Activated CD8-positive, alpha-beta memory T cell treated with anti-CD3 and anti-CD28 coated beads for 36 hours (primary cell): ENCODE measurements around the gene ASIP. TPM values are rescaled to one million over a fixed set of nuclear protein-coding genes. Genes with fewer than 3 reads are reported as not detected.
"Not testable (repeated sequence)": the region's sequence is repeated elsewhere in the genome, so short reads cannot be mapped to it uniquely, and the experiment has no call there.

Source experiments
- CTCF ChIA-PET: fragments of 350-600 bp; sonication (Branson Sonifier 250); formaldehyde crosslinking; loops from one replicate; lab custom pipeline; 2021; ENCODE audit warnings: antibody characterized with exemption; lab: Charles Lee
- POLR2A ChIA-PET: fragments of 350-600 bp; sonication (Branson Sonifier 250); formaldehyde crosslinking; loops from one replicate; lab custom pipeline; 2021; ENCODE audit warnings: antibody characterized with exemption; lab: Charles Lee
- total RNA-seq, 2 experiments: library from RNA; stranded (reverse); gene quantifications; one replicate each; pipeline ENCODE4 v1.2.3, GENCODE V29; 2021

ASIP gene
- total RNA-seq, 2 experiments from 2014 or later, result not detected

DNA sequence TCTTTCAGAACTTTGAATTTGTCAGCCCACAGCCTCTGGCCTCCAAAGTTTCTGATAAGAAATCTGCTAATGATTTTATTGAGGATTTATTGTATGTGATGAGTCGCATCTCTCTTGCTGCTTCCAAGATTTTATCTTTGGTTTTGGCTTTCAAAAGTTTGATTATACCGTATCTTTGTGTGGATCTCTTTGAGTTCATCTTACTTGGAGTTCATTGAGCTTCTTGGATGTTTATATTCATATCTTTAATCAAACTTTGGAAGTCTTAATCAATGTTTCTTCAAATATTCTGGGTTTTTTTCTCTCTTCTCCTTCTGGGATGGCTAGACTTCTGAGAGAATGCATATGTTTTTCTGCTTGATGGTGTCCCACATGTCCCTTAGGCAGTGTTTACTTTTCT lies 3.3 kb upstream of the ASIP start:
- CTCF ChIA-PET, result no interaction called here

DNA sequence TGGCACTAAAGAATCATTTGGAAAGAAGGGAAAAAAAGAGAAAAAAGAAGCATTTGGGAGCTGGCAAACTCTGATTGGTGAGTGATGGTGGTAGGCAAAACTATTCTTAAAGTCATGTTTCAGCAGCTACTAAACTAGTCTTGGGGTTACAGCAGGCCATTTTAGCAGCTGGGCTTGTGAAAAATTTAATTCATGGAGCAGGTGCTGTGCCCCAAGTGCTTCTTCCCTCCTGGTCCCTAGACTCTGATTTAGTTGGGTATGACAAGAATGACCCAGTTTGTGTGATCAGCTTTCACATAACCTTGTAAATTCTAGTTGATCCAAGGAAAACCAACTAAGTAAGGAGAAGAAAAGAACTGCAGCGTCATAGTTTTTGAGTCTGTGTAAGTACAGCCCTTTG lies 1.1 kb upstream of the ASIP start:
- ChIA-PET POLR2A (no interaction called here), CTCF (no interaction called here)

More for the DNA sequence above, 3.3 kb upstream of the ASIP start:
- POLR2A ChIA-PET, result no interaction called here

DNA sequence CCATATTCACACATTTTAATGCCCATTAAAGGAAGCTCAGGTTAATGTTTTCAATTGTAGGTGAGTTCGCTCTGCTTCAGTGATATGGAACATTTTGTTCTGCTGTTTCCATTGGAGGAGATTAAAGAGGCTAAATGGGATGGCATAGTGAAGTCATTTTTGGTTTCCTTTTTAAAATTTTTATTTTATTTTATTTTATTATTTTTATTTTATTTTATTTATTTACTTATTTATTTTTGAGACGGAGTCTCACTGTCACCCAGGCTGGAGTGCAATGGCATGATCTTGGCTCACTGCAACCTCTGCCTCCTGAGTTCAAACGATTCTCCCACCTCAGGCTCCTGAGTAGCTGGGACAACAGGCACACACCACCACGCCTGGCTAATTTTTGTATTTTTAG lies 792 bp downstream of the ASIP start:
- POLR2A ChIA-PET, result not testable (repeated sequence)
- CTCF ChIA-PET, result interaction anchor here (0.8 kb wide), 1 partner anchor 9 kb away, joined by 3 read pairs; no protein-coding TSS in a partner anchor

DNA sequence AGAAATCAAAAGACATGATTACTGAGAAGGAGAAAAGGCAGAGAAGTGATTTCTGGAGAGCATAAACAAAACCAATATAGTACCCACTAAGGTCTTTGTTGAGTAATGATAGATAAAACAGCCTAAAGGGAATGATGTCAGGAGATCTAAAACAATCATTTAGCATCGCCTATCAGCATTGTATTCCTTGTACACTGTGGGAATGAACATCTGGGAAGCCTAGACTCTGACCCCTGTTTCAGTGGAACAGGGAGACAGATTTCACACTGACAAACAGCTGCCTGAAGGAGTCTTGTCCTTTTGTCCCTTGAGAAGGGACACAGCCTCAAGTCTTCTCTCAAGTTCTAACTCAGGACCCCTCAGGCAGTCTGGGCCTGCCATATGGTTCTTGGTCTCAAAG lies 1.7 kb downstream of the ASIP start:
- POLR2A ChIA-PET, result no interaction called here
- CTCF ChIA-PET, result interaction anchor here (0.8 kb wide), 1 partner anchor 10 kb away, joined by 3 read pairs; no protein-coding TSS in a partner anchor

DNA sequence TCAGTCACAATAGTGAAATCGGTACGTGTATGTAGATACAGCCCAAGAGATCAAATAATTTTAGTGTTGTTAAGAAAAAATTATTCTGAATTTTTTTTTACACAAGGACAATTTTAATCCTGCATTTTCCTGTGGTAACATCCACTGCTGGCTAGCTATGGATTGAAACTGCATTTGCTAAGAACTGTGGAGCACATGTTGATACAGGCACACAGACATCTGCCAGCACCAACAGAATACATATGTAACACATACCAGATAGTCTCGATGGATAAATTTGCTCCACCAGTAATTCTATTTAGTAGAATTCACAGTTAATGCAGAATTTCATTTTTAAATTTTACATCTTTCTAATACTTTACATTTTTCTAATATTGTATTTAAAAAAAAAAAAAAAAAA lies 2.2 kb downstream of the ASIP start:
- ChIA-PET CTCF (no interaction called here), POLR2A (no interaction called here)

DNA sequence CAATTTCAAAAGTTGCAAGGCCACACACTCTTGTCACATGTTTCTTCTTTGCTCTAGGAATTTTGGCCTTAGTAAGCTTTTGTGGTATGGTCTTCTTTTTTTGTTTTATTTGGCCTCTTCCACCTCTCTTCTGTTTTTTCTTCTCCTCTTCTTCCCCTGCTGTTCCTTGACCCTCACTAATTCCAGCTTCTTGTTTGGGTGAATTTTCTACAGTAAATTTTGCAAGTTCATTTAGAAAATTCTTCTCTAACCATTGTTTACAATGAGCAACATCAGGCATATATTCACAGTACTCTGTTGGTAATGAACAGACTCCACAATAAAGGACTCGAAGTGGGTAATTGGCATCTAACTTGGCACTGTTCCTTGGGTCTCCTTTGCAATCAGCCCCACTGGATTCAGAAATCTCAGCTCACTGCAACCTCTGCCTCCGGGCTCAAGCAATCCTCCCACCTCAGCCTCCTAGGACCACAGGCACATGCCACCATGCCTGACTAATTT lies 5.0 kb downstream of the ASIP start:
- POLR2A ChIA-PET, result no interaction called here
- CTCF ChIA-PET, result interaction anchor here (1.0 kb wide), 1 partner anchor 11 kb away, joined by 3 read pairs; no protein-coding TSS in a partner anchor

DNA sequence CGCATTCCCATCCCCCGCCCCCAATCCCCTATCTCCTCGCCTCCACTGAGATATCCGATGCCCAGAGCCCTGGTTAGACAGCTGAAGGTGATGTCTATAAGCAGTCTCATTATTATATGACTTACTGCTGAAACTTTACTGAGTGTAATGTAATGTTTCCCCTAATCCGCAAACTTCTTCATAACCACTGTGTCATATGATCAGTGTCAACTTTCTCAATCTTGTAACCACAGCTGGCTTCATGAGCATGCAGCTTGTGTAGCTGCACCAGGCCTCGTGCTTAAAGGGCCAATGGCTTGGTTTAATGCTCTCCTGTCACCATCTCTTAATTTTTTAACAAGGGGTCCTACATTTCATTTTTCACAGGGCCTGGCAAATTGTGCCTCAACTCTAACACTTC lies 8.1 kb downstream of the ASIP start:
- ChIA-PET CTCF (interaction anchor here (0.7 to 0.9 kb wide), 3 partner anchors 33 to 58 kb away, joined by 3 to 4 read pairs (median 4); no protein-coding TSS in a partner anchor), POLR2A (no interaction called here)

DNA sequence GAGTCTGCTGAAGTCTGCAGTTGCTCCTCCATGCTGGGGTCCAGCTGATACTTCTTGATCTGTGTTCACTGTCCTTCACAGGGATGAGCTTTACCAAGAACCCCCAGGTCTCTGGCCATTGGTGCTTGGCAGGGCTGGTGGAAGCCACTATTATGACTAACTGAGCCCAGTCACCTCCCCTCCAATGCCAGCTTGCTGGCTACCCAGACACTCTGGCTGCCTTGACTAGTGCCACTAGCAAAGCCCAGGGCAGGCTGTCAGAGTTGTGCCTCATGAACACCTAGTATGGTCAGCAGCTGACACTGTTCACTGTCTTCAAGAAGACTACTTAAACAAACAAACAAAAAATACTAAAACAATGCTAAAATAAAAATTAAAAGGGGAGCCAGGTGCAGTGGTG lies 8.8 kb downstream of the ASIP start:
- ChIA-PET CTCF (interaction anchor here (0.9 kb wide), 1 partner anchor 59 kb away, joined by 4 read pairs; no protein-coding TSS in a partner anchor), POLR2A (no interaction called here)

DNA sequence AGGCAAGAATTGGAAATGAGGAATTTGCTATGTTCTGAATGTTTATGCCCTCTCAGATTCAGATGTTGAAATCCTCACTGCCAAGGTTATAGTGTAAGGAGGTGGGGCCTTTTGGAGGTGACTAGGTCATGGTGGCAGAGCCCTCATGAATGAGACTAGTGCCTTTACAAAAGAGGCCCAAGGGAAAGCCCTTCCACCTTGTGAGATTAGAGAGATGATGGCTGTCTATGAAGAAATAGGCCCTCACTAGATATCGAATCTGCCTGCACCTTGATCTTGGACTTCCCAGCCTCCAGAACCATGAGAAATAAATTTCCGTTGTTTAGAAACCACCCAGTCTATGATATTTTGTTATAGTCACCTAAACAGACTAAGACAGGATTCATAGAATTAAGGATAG lies 10.4 kb downstream of the ASIP start:
- CTCF ChIA-PET, result interaction anchor here (0.7 kb wide), 1 partner anchor 48 kb away, joined by 3 read pairs; no protein-coding TSS in a partner anchor

DNA sequence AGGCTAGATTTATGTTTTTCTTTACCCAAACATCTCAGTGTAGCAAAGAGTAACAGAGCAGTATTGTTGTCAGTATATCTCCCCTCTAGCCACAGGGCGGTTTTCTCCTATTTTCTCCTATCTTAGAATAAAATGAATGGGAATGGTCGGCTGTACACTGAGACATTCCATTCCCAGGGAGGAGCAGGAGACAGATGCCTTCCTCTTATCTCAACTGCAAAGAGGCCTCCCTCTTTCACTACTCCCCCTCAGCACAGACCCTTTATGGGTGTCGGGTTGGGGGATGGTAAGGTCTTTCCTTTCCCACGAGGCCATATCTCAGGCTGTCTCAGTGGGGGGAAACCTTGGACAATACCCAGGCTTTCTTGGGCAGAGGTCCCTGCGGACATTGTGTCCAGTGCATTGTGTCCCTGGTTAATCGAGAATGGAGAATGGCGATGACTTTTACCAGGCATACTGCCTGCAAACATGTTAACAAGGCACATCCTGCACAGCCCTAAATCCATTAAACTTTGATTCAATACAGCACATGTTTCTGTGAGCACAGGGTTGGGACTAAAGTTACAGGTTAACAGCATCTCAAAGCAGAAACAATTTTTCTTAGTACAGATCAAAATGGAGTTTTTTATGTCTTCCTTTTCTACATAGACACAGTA lies 11.3 kb downstream of the ASIP start:
- CTCF ChIA-PET, result not testable (repeated sequence)

More for the DNA sequence above, 10.4 kb downstream of the ASIP start:
- POLR2A ChIA-PET, result no interaction called here

DNA sequence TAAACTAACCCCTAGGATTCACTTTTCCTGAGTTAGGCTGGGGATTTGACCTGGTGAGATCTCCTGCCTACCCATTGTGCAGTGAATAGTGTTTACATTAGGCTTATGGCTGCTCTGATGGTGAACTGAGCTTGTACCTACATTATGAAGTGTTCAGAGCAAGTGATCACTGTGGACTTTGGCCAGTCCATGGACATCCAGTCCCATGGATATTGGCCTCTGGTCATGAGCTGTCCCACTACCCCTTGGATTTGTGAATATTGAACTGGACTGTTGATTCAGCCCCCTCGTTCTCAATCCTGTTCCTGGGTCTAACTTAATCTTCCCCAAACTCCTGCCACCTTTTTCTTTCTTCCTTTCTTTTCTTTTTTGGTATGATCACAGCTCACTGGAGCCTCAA lies 13.8 kb downstream of the ASIP start:
- ChIA-PET CTCF (no interaction called here), POLR2A (no interaction called here)

More for the DNA sequence above, 11.3 kb downstream of the ASIP start:
- POLR2A ChIA-PET, result not testable (repeated sequence)

DNA sequence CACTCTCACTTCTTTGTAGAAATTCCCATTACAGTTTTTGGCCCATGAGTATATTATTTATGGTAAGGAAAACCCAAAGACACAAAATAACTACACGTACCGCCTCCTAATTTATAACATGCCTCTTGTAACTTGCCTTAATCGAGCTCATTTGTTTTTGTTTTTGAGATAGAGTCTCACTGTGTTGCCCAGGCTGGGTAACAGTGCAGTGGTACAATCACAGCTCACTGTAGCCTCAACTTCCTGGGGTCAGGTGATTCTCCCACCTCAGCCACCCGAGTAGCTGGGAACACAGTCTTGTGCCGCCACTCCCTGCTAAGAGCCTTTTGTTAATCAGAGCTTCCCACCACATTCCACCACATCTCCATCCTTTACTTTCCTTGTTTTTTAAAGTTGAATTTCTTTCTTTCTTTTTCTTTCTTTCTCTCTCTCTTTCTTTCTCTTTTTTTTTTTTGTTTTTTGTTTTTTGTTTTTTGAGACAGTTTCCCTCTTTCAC lies 15.5 kb downstream of the ASIP start:
- CTCF ChIA-PET, result interaction anchor here (1.8 kb wide), 1 partner anchor 11 kb away, joined by 3 read pairs; no protein-coding TSS in a partner anchor

DNA sequence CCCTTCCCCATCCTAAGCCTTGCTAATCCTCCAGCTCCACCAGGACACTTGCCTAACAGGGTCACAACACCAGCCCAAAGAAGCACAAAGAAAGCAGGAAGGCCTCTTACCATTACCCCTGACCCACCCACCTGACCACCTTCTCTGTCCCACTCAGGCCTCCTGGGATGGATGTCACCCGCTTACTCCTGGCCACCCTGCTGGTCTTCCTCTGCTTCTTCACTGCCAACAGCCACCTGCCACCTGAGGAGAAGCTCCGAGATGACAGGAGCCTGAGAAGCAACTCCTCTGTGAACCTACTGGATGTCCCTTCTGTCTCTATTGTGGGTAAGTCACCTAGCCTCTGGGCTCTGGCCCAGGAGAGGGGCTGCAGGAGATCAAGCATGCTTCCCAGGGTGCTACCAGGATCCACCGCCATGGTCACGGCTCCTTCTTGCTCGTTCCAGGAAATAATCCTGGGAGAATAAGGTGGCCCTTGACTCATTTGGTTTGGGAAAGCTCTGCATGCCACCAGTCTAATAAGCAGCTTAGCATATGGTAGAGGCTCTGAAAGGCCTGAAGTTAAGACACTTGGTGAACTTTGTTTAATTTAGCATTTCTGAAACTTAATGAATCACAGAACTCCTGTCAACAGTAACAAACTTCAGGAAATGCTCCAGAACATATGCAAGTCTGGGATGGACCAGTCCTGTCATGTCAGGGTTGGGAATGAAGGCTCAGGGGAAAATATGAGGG lies 19.2 kb downstream of the ASIP start:
- CTCF ChIA-PET, result no interaction called here

More for the DNA sequence above, 15.5 kb downstream of the ASIP start:
- POLR2A ChIA-PET, result no interaction called here

DNA sequence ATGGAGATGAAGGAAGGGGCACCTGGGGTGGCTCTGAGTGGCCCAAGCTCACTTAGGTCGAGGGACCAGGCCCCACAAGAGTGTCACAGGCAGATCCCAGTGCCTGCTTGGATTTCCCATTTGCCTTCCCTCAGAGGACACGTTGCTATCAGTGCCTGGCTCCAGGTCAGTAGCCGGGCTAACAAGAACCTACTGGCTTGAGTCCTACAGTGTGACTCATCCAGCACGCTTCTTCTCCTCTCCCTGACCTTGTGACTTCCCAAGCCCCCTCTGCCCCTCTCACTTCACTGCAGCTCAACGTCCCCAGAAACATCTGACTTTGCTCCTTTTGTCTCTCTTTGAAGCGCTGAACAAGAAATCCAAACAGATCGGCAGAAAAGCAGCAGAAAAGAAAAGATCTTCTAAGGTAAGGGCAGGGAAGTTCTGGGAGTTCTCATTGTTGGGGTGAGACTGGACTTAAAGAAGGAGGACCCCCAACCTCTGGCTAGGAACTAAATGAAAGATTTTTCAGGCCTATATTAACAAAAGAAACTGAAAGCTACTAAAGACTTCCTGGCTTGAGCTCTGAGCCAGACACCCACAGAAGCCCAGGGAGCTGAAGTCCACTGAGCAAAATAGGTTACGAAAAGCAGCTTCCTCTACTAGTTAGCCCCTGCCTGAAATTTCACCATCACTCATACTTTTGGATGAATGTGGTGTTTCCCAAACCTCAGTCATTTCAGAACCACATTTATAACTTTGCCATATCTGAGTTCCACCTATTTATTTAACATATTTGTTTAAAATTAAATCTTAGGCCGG lies 21.5 kb downstream of the ASIP start:
- POLR2A ChIA-PET, result no interaction called here

More for the DNA sequence above, 19.2 kb downstream of the ASIP start:
- POLR2A ChIA-PET, result no interaction called here

DNA sequence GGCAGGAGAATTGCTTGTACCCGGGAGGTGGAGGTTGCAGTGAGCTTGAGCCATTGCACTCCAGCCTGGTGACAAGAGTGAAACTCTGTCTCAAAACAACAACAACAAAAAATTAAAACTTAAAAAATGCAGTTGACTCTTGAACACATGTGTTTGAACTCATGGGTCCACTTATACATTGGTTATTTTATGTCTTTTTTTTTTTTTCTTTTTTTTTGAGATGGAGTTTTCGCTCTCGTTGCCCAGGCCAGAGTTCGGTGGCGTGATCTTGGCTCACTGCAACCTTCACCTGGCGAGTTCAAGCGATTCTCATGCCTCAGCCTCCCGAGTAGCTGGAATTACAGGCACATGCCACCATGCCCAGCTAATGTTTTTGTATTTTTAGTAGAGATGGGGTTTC lies 22.2 kb downstream of the ASIP start:
- POLR2A ChIA-PET, CTCF ChIA-PET: not testable (repeated sequence)

More for the DNA sequence above, 21.5 kb downstream of the ASIP start:
- CTCF ChIA-PET, result no interaction called here

DNA sequence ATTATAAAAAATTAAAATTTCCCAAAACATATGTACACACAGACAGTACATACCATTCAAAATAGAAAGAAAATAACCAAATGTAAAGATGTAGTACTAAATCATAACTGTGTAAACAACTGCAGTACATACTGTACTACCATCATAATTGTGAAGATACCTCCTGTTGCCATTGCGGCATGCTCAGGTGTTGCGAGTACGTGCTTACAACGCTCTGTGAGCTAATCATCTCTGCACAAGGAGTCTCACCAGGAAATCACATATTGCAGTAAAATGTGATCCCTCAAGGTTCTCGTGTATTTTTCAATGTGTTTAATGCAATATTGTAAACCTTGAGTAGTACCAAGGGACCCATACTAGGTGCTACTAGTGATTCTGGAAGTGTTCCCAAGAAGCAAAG lies 22.9 kb downstream of the ASIP start:
- ChIA-PET POLR2A (no interaction called here), CTCF (interaction anchor here (0.7 kb wide), 1 partner anchor 275 kb away, joined by 3 read pairs; no protein-coding TSS in a partner anchor)

DNA sequence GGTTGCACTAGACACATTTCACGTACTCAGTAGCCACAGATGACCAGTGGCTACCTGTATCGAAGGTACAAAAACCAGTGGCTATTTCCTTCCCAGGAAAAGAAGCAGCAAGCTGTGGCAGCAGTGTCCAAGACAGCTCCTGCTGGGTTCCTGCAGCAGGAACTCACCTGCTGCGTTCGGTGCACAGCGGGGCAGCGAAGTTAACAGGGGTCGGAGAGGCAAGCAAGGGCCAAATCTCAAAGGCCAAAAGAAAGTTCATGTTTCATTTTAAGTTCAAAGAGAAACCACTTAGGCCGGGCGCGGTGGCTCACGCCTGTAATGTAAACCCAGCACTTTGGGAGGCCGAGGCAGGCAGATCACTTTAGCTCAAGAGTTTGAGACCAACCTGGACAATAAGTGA lies 26.9 kb downstream of the ASIP start:
- CTCF ChIA-PET, result no interaction called here
- POLR2A ChIA-PET, result no interaction called here

DNA sequence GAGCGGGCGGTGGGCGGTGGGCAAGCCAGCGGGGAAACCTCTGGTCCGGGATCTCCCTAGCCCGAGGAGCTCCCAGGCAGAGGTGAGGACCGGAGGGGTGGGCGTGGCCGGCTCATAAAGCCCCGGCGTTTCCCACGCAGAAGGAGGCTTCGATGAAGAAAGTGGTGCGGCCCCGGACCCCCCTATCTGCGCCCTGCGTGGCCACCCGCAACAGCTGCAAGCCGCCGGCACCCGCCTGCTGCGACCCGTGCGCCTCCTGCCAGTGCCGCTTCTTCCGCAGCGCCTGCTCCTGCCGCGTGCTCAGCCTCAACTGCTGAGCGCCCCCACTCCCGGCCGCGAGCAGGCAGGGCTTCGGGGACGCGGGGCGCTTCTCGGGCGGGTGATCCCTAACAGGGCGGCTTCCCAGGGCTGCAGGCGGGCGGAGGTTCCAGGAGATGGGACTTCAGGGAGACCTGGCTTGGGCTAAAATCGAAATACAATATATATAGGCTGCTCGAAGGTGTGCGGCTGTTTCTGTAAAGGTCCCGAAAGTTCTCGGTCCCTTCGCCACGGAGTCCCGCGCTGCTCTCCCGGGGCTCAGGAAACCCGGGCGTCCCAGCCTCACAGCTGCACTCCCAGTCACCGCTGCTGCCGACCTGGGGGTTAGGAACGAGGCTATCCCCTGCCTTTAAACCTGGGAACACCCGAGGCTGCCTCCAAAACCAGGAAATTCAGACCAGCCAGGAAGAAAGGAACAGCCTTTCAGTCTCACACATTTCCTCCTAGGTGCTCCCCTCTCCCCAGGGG lies 27.8 kb downstream of the ASIP start:
- ChIA-PET POLR2A (no interaction called here), CTCF (interaction anchor here (0.8 kb wide), 1 partner anchor 45 kb away, joined by 3 read pairs; no protein-coding TSS in a partner anchor)
